ENCODE data around the gene REPS1.

GRCh38 chr6:139017227-139017626 lies 29.2 kb upstream of the REPS1 start:
- TF ChIP-seq, protein P1, sequence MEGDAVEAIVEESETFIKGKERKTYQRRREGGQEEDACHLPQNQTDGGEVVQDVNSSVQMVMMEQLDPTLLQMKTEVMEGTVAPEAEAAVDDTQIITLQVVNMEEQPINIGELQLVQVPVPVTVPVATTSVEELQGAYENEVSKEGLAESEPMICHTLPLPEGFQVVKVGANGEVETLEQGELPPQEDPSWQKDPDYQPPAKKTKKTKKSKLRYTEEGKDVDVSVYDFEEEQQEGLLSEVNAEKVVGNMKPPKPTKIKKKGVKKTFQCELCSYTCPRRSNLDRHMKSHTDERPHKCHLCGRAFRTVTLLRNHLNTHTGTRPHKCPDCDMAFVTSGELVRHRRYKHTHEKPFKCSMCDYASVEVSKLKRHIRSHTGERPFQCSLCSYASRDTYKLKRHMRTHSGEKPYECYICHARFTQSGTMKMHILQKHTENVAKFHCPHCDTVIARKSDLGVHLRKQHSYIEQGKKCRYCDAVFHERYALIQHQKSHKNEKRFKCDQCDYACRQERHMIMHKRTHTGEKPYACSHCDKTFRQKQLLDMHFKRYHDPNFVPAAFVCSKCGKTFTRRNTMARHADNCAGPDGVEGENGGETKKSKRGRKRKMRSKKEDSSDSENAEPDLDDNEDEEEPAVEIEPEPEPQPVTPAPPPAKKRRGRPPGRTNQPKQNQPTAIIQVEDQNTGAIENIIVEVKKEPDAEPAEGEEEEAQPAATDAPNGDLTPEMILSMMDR (IDR thresholded peaks at IDR 0.05): no peak
- TF ChIP-seq REST (IDR thresholded peaks at IDR 0.05; ENCODE audit: insufficient read depth in 1 of 2, low read depth in 2 of 2, low read length in 1 of 2) (no peak), TCF7L2 (IDR thresholded peaks at IDR 0.05; ENCODE audit: low read depth, low read length) (no peak), SIN3A (IDR thresholded peaks at IDR 0.05; ENCODE audit: borderline replicate concordance, insufficient read depth, low read depth, low read length) (no peak), POLR2AphosphoS5 (IDR thresholded peaks at IDR 0.05; ENCODE audit: low read depth, low read length) (no peak)

All from Panc1 (cell line).